ENCODE results near the gene HDAC11. TPM values are rescaled to one million over a fixed set of nuclear protein-coding genes. Genes with fewer than 3 reads are reported as not detected.
A peak's percentile ranks its signal among the peaks of the same experiment; 100 is the strongest.

The HDAC11 gene
- total RNA-seq, 1 experiment from 2014 or later = 13.4 TPM

- Histone ChIP-seq H3K9me3 (no peaks in the 10 kb centered on the region), H3K4me3 (no peak overlapping the region), H3K36me3 (no peaks in the 10 kb centered on the region), H3K27me3 (no peaks in the 10 kb centered on the region)
- no peak for DNase-seq
Measured at GRCh38 chr3:13462822-13463221, 17.3 kb upstream of the HDAC11 start.

- Histone ChIP-seq H3K4me3 (no peak overlapping the region), H3K27me3 (no peaks in the 10 kb centered on the region), H3K9me3 (no peaks in the 10 kb centered on the region), H3K36me3 (no peaks in the 10 kb centered on the region)
- DNase-seq = no peak
Measured at GRCh38 chr3:13463618-13464400, 16.3 kb upstream of the HDAC11 start.

GRCh38 chr3:13465236-13465873, 14.8 kb upstream of the HDAC11 start:
- no peak for DNase-seq
- no peak overlapping the region for H3K4me3 ChIP-seq
- H3K9me3 ChIP-seq = no peaks in the 10 kb centered on the region
- H3K27me3 ChIP-seq = no peaks in the 10 kb centered on the region
- no peaks in the 10 kb centered on the region for H3K36me3 ChIP-seq

- Histone ChIP-seq H3K27me3 (no peaks in the 10 kb centered on the region), H3K4me3 (no peak overlapping the region), H3K9me3 (no peaks in the 10 kb centered on the region), H3K36me3 (no peaks in the 10 kb centered on the region)
- no peak for DNase-seq
Measured at GRCh38 chr3:13466781-13467180, 13.3 kb upstream of the HDAC11 start.

GRCh38 chr3:13470894-13471574, 9.1 kb upstream of the HDAC11 start:
- DNase-seq = no peak
- no peaks in the 10 kb centered on the region for H3K36me3 ChIP-seq
- H3K9me3 ChIP-seq = no peaks in the 10 kb centered on the region
- no peak overlapping the region for H3K4me3 ChIP-seq
- H3K27me3 ChIP-seq = no peaks in the 10 kb centered on the region

- Histone ChIP-seq H3K27me3 (no peaks in the 10 kb centered on the region), H3K36me3 (no peaks in the 10 kb centered on the region), H3K4me3 (no peak overlapping the region), H3K9me3 (no peaks in the 10 kb centered on the region)
- no peak for DNase-seq
Measured at GRCh38 chr3:13472286-13472685, 7.8 kb upstream of the HDAC11 start.

- DNase-seq = no peak
- H3K36me3 ChIP-seq = no peaks in the 10 kb centered on the region
- H3K4me3 ChIP-seq = no peak overlapping the region
Measured at GRCh38 chr3:13473020-13473419, 7.1 kb upstream of the HDAC11 start.

GRCh38 chr3:13474021-13474420, 6.1 kb upstream of the HDAC11 start:
- DNase-seq = no peak
- Histone ChIP-seq H3K4me3 (no peak overlapping the region), H3K9me3 (no peaks in the 10 kb centered on the region), H3K36me3 (no peaks in the 10 kb centered on the region), H3K27me3 (no peaks in the 10 kb centered on the region)

More at GRCh38 chr3:13473020-13473419, 7.1 kb upstream of the HDAC11 start:
- Histone ChIP-seq H3K9me3 (no peaks in the 10 kb centered on the region), H3K27me3 (no peaks in the 10 kb centered on the region)

GRCh38 chr3:13474776-13475303, 5.3 kb upstream of the HDAC11 start:
- DNase-seq = no peak
- no peaks in the 10 kb centered on the region for H3K9me3 ChIP-seq
- H3K4me3 ChIP-seq = no peak overlapping the region
- H3K36me3 ChIP-seq = no peaks in the 10 kb centered on the region
- no peaks in the 10 kb centered on the region for H3K27me3 ChIP-seq

- Histone ChIP-seq H3K36me3 (no peaks in the 10 kb centered on the region), H3K9me3 (no peaks in the 10 kb centered on the region), H3K27me3 (no peaks in the 10 kb centered on the region), H3K4me3 (no peak overlapping the region)
- DNase-seq = no peak
Measured at GRCh38 chr3:13475871-13476590, 4.1 kb upstream of the HDAC11 start.

- H3K27me3 ChIP-seq = no peaks in the 10 kb centered on the region
- no peaks in the 10 kb centered on the region for H3K9me3 ChIP-seq
- H3K4me3 ChIP-seq = no peak overlapping the region
- no peak for DNase-seq
- H3K36me3 ChIP-seq = no peaks in the 10 kb centered on the region
Measured at GRCh38 chr3:13477943-13478342, 2.2 kb upstream of the HDAC11 start.

- H3K36me3 ChIP-seq = no peaks in the 10 kb centered on the region
- no peaks in the 10 kb centered on the region for H3K9me3 ChIP-seq
- peak; percentile 37 for DNase-seq
- no peaks in the 10 kb centered on the region for H3K27me3 ChIP-seq
- H3K4me3 ChIP-seq = peak overlapping the region; percentile 64
Measured at GRCh38 chr3:13479332-13479581, 849 bp upstream of the HDAC11 start.

GRCh38 chr3:13480340-13481318, 523 bp downstream of the HDAC11 start:
- Histone ChIP-seq H3K9me3 (no peaks in the 10 kb centered on the region), H3K4me3 (peak overlapping the region; percentile 64; the same call in 1 of the 2 replicates), H3K36me3 (no peaks in the 10 kb centered on the region), H3K27me3 (no peaks in the 10 kb centered on the region)
- no peak for DNase-seq

- H3K9me3 ChIP-seq = no peaks in the 10 kb centered on the region
- no peaks in the 10 kb centered on the region for H3K27me3 ChIP-seq
- DNase-seq = no peak
- H3K4me3 ChIP-seq = no peak overlapping the region
- H3K36me3 ChIP-seq = no peaks in the 10 kb centered on the region
Measured at GRCh38 chr3:13482106-13482690, 2.1 kb downstream of the HDAC11 start.

GRCh38 chr3:13483286-13483685, 3.2 kb downstream of the HDAC11 start:
- Histone ChIP-seq H3K4me3 (no peak overlapping the region), H3K9me3 (no peaks in the 10 kb centered on the region), H3K36me3 (no peaks in the 10 kb centered on the region), H3K27me3 (no peaks in the 10 kb centered on the region)
- DNase-seq = no peak

All from MG63 (cell line).